Measurements from ENCODE around the gene MRM3.
"Not testable (repeated sequence)": the region's sequence is repeated elsewhere in the genome, so short reads cannot be mapped to it uniquely, and the experiment has no call there.

MRM3 gene

DNA sequence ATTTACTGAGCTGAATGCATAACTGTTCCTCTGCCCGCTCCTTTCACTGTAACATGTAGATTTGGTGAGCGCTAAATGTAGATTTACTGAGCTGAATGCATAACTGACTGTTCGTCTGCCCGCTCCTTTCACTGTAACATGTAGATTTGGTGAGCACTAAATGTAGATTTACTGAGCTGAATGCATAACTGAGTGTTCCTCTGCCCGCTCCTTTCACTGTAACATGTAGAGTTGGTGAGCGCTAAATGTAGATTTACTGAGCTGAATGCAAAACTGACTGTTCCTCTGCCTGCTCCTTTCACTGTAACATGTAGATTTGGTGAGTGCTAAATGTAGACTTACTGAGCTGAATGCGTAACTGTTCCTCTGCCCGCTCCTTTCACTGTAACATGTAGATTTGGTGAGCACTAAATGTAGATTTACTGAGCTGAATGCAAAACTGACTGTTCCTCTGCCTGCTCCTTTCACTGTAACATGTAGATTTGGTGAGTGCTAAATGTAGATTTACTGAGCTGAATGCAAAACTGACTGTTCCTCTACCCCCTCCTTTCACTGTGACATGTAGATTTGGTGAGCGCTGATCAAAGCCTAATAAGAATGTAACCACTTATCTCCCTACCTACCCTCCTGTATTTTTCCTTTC, 26.7 kb upstream of the MRM3 start:
- DNase-seq = not testable (repeated sequence)

DNA sequence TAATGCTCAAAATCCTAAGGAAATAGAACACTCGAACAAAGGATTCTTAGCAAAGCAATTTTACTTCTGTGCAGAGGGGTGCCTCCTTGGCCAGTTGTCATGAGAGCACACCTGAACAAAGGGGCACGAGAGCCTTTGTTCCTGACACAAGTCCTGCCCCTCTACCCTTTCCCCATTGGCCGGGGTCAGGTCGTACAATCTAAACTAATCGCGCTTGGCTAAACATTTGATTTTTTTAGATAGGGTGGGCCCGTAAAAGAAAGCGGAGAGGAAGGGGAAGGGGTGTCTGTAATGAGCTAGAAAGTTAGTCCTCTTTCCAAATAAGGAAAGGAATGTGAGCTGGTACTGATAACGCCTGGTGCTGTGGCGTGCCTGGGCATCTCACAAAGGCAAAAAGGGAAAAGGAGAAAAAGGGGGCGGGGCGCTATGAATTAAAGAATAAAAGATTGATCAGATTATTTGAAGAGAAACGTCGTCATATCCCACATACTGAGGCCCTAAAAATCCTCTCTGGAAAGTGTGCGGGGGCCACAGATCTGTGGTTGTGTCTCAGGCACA, 26.1 kb upstream of the MRM3 start:
- DNase-seq = not testable (repeated sequence)

DNA sequence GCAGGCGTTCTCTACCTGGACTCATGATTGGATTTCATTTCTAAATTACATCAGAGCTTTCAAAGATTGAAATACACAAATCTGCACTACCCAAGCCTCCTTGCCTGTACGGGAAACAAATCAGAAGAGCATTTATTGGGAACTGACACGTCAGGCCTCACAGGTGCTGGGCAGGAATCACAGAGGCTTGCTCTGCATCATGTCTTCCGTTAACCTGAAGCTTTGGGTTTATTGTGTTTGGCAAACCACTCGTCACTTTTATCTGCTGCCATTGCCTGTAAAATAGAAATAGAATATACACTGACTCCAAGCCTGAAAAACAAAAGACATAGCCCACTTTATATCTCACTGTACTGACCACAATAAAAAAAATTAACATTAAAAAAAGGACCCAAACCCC, 22.2 kb upstream of the MRM3 start:
- DNase-seq = no peak

DNA sequence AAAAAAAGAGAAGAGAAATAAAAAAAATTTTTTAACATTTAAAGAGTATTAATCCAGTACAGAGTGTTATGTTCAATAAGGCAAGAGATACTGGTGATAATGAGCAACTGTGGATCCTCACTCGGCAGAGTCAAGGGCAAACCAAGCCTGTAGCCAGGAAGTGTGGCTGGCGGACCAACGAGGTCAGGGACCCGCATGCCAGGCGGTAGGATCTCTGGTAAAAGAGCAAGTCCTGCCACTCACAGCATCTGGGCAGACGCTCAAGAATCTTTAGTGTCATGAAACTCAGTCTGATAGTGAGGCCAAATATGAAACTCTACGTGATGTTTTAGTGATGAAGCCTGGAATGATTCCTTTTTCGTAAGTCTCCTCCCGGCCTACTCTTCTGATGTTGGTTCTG, 21.8 kb upstream of the MRM3 start:
- DNase-seq = no peak

DNA sequence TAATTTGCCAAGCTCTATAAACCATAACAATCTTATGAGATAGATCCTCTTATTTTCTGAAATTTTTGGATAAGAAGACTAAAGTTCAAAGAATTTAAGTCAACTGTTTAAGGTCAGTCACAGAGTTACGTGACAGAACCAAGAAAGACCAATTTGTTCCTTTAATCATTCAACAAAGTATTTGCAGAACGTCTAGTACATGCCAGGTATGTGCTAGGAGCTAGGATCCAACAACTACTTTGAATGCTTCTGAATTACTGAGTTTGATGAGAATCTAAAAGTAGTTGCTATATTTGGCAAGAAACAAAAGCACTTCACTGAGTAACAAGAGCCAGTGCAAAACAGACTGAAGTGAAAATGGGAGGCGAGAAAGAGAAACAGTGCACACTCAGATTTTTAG, 15.1 kb upstream of the MRM3 start:
- no peak for DNase-seq

DNA sequence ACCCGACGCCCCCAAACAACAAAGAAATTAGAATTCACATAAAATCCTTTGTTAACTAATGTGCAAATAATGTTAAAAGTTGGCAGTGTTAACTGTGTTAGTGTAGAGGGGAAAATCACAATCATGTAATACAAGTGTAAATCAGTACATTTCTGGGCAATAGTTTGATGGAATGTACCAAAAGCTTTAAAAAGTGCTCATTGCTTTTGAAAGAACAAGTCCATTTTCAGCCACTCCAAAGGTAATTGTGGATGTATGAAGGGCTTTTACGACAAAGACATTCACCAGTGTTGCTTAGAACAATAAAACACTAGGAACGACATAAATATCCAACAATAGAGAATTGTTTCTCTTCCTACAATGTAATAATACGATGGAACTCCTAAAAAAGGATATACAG, 9.1 kb upstream of the MRM3 start:
- no peak for DNase-seq

DNA sequence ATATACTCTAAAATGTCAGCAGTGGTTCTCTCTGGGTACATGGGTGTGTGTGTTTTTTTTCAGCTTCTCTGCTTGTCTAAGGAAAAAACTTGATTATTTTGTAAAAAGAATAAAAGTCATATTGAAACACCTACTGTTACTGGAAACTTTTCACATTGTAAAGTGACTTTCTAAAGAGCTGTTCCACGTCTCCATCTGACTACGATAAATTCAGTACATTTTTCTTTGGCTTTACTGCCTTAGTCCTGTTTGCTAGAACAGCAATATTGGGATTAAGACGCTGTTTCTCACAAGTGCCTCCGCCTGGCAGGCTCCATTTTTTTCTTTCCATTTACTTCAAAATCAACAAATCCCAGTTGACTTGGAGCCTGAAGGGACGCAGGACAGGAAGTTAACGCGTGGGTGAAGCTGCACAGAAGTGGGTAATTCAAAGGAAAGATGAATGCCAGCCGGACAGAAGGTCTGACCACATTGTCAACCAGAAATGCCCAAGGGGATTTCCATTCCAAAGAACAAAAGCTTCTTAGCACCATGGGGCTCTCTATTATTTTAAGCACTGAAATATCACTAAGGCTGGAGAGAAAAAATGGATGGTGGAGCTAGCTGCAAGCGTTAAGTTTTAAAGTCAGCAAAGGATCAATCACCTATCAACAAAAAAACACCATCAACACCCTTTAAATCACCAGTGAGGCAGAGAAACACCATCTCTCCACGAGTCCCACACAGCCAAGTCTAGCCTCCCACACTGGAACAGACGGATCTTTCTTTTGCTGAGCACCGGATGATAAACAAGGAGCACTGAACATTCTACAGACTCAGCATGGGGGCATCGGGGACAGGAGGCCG, 8.5 kb upstream of the MRM3 start:
- DNase-seq = no peak

DNA sequence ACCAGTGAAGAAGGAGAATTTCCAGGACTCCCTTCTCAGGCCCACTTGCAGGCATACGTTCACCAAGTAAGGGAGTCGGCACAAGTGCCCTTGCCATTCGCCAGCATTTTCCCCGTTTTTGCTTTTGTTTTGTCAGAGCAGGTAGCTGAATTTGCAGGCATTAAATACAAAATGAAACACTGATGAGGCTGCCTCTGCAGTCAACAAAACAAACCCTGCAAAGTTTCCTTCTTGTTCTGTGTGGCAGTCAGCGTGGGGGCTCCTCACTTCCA, 7.9 kb upstream of the MRM3 start:
- DNase-seq = no peak

DNA sequence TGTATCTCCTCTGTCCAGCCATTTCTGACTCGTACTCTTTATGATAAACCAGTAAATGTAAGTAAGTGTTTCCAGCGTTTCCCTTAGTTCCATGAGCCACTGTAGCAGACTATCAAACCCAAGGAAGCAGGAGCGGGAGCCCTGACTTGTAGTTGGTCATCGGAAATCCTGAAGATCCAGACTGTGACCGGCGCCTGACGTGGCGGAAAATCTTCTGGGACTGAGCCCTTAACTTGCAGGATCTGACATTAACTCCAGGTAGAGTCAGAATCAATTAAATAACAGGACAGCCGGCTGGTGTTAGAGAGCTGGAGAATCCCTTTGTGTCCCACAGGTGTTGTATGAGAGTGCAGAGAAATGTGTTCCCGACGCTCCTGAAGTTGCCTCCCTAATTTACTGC, 4.1 kb upstream of the MRM3 start:
- DNase-seq = no peak

DNA sequence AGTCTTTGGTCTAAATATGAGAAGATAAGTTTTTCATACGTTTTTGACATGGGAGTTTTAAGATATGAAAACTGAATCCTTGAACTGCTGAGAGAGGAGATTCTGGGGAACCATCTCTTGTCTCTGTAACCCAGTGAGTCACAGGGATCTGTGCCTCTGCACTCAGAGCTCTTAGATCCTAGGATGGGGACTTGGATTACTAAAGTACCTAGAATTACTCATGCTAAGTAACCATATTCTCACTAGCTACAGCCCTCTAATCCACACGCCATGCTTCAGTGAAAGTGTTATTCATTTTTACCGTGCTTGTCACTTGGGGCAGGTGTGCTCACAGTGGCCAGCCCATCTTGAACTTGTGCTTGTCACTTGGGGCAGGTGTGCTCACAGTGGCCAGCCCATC, 2.0 kb downstream of the MRM3 start:
- DNase-seq = no peak

DNA sequence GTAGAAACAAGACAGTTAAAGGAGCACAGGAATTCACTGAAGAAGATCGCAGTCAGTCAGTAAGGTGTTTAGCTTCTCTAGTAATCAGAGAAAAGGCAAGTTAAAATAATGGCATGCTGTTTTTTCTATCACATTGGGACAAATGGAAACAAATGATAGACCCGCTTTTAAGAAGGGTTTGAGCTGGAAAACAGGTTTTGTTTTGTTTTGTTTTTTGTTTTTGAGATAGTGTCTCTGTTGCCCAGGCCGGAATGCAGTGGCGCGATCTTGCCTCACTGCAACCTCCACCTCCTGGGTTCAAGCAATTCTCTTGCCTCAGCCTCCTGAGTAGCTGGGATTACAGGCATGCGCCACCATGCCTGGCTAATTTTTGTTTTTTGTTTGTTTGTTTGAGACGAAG, 3.7 kb downstream of the MRM3 start:
- not testable (repeated sequence) for DNase-seq

DNA sequence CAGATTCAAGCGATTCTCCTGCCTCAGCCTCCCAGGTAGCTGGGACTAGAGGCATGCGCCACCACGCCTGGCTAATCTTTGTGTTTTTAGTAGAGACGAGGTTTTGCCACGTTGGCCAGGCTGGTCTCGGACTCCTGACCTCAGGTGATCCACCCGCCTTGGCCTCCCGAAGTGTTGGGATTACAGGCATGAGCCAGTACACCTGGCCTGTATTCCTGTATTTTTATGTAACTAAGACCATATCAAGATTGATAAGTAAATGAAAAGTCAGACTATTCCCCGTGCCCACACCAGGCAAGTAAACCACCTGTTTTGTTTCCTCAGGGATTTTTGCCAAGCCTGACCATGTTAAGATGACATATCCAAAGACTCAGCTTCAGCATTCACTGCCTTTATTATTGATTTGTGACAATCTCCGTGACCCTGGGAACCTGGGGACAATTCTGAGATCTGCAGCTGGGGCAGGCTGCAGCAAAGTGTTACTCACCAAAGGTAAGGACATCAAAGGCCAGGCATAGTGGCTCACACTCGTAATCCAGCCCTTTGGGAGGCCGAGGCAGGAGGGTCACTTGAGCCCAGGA, 5.6 kb downstream of the MRM3 start:
- DNase-seq = no peak

DNA sequence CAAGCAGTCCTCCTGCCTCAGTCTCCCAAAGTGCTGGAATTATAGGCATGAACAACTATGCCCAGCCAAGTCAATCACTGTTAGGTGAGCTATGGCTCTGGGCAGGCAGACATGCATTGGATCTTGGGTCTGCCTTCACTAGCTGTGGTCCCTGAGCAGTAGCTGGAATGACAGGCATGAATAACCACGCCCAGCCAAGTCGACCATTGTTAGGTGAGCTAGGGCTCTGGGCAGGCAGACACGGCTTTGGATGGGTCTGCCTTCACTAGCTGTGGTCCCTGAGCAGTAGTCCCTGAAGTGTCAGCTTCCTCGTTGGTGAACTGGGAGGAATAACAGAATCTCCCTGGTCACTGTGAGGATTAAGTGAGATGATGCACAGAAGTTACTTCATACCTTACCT, 6.4 kb downstream of the MRM3 start:
- DNase-seq = no peak

DNA sequence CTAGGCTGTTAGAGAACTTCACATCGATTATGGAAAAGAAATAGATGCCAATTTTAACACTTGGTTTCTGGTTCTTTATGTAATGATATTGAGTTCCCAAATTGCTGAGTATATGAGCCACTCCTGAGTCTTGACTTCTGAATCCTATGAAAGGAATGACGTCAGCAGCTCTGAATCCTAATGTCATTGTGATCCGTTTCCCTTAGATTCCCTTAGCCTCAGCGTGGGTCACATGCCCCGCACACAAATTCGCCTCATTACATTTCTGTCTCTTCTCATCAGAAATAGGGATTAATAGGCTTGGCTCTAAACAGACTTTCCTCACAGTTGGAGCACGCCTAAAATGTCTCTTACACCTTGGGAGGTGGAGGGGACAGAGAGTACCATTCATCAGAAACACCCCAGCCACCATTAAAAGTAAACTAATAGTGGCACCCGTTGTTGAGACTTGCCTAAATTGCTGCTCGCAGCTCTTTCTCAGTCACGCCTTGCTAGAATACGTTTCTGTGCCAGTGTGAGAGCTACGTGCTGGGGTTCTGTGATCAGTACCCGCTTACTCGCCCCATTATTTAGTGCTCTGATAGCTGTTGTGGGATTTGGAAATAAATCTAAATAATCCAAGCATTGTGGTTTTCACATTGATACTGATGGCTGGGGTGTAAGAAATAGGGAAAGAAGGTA, 7.1 kb downstream of the MRM3 start:
- DNase-seq = no peak

DNA sequence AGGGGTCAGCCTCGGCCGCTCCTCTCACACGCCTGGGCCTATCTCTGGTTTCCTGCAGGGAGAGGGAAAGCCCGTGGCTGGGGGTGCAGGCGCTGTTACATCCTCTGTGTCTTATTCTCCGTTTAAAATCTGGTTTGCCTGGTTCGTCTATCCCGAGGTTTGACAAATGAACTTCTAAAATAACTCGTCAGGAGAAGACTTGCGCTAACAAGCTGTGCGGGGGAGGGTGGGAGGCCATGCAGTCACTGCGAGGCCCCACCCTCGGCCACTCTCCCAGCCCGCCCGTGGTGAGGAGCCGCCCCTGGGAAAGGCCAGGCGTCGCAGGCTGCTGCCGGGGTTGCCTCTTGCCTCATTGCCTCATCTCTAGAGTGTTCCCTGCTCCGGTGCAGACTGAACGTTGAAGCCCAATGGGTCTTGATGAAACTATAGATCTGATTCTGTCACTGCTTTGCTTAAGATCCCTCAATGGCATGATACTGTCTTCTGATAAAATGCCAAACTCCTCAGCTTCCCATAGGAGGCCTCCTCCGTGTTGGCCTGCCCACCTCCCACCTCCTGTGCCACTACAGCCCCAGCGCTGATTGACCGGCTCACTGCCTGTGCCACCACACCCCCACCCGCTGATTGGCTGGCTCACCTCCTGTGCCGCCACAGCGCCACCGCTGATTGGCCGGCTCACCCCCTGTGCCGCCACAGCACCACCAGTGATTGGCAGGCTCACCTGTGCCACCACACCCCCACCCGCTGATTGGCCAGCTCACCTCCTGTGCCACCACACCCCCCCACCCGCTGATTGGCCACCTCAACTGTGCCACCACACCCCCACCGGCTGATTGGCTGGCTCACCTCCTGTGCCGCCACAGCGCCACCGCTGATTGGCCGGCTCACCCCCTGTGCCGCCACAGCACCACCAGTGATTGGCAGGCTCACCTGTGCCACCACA, 8.0 kb downstream of the MRM3 start:
- not testable (repeated sequence) for DNase-seq

DNA sequence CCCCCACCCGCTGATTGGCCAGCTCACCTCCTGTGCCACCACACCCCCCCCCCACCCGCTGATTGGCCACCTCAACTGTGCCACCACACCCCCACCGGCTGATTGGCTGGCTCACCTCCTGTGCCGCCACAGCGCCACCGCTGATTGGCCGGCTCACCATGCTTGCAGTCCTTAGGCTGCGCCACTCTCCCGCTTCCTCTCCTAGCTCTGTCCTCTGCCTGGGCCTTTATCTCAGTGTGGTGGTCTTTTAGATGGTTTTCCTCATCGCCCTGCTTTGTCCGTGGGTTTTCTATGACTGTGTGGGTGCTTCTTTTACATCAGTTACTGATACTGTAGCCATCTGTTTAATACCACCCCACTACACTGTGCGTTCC, 8.7 kb downstream of the MRM3 start:
- not testable (repeated sequence) for DNase-seq

DNA sequence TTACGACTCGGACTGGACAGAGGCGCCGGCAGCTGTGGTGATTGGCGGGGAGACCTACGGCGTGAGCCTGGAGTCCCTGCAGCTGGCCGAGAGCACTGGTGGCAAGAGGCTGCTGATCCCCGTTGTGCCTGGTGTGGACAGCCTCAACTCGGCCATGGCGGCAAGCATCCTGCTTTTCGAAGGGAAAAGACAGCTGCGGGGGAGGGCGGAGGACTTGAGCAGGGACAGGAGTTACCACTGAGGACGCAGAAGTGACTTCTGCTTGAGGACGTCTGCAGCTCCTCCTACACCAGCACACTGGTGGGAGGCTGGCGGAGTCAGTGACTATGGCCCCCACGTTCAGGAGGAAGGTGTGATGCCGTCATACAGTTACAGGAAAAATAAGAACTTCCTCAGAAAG, 9.7 kb downstream of the MRM3 start:
- DNase-seq = no peak

DNA sequence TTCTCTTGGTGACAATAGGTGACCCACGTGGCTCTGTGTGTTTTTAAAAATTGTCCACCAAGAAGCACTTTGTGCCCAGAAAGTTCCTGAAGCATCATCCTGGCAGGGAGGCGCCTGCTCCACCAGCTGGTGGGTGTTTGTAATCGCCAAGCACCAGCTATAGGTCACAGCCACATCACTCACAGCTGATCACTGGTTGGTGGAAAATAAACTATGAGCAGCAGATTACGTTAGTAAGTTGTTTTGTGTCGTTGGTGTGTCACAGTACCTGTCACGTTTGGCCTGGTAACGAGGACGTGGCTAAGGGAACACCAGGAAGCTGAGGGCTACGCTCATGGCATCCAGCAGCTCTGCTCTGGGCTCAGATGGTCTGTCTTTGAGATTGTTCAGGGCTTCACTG, 10.1 kb downstream of the MRM3 start:
- DNase-seq = no peak

DNA sequence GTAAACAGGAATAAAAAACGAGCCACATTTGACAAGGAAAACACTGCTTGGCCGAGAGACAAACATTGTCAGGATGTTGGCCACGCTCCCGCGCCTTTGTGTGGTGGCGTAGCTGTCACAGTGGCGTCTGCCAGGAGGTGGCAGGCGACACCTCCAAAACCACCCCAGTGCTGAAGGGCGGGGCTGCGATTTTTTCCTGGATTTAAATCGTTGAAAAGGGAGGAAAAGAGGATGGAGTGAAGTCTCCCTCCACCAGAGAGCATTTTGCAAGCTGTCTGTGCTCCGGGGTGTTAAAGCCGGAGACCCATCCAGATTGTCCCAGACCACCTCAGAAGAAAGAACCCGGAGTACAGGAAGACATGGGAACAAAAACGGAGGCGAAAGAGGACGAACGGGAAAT, 12.7 kb downstream of the MRM3 start:
- peak; percentile 31 for DNase-seq

DNA sequence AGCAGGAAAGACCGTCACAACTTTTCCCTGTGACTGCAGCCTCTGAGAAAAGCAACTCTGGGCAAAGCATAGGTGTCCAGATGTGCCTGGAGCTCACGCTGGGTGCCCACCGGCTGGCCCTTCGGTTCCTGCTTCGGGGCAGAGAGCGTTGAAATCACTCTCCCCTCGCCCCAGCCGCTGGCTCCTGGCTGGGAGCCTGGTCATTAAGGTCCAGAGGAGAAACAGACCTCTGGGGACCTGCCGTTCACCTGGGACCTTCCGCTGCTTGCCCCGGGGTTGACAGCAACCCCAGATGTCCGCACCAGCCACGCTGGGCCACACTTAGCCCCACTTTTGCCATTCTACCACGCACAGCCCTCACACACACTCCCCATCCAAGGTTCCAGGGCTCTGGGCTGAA, 13.1 kb downstream of the MRM3 start:
- DNase-seq = no peak

DNA sequence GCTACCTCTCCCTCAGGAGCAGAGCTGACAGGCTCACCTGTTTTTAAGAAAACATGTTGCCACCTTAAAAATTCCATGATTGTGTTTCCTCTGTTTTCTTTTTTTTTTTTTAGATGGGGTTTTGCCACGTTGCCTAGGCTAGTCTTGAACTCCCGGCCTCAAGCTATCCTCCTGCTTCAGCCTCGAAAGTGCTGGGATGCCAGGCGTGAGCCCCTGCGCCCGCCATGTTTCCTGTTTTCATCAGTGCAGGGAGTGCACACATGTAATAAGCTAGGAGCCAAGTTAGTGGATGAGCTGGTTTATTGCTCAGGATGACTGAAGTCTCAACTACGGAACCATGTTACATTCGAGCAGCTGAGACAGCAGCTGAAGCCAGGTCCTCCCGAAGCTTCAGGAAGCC, 13.6 kb downstream of the MRM3 start:
- no peak for DNase-seq

DNA sequence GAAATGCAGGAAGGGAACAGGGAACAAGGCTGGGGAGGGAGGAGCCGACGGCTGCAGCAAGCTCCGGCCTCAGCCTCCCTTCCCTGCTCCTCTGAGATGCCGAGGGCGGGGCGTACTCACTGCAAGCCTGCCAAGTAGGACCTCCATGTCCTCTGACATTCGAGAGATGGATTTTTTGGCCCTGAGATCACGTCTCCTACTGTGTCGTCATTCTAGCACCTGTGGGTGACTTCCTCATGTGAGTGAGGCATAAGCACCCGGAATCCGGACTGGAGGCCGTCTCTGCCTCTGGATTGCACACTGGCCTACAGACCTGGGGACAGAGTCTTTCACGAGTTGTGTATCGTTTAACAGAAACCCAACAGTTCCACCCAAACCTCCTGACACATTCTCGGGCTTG, 14.5 kb downstream of the MRM3 start:
- DNase-seq = no peak
